ENCODE results near the gene SMIM5.

- TF ChIP-seq CTCF (IDR thresholded peaks at IDR 0.05), result peak in 3 of 6 experiments; percentile 38 to 43 (median 39)
- no peak for TF ChIP-seq POLR2A (IDR thresholded peaks at IDR 0.05)
These were observed 20.9 kb downstream of the SMIM5 start for GRCh38 chr17:75654176-75654575.
